Upper lobe of left lung (tissue), 4 donors: Measurements from ENCODE around the gene FRK.

Experiments used
- EP300 ChIP-seq, 4 donors: sonication (generic); formaldehyde crosslinking; IDR thresholded peaks; one replicate each; pipeline ENCODE4 v1.5.1; 2017; ENCODE audit warnings: antibody characterized with exemption in 4 of 4, control low read depth in 2 of 4
- TF ChIP-seq, protein P1 (sequence below), 6 experiments: fragments of 450-650 bp in 4 of 6; fragments of 200-600 bp in 2 of 6; sonication (generic) in 2 of 6; IDR thresholded peaks; one replicate each; pipeline ENCODE4 v1.5.1; 2016 to 2019; ENCODE audit warnings: antibody characterized with exemption in 6 of 6

DNA sequence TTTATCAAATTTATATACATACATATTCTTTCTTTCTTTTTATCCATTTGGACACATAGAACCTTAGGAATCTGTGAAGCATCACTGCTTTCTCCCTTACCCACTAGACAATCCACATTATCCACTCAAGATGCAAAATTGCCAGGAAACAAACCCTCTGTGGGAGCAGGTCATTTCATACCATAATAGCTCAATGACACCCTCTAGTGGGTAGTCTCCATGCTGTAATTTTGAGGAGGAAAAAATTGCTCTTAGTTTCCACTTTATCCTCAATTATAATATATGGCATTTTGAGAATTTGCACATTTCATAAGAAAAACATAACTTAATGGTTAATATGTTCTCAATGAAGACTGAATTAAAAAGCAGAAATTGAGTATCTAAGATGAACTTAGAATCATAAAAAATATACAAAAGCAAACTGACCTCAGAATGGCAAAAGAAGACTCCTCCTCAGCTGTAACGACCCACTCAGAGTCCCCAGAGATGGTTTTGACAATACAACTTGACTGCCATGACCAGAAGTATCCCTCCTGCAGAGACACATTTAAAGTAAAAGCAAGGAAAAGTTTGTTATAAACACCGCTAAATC lies 164.1 kb downstream of the FRK start:
- TF ChIP-seq EP300 (IDR thresholded peaks at IDR 0.05): no peak
- TF ChIP-seq, protein P1, sequence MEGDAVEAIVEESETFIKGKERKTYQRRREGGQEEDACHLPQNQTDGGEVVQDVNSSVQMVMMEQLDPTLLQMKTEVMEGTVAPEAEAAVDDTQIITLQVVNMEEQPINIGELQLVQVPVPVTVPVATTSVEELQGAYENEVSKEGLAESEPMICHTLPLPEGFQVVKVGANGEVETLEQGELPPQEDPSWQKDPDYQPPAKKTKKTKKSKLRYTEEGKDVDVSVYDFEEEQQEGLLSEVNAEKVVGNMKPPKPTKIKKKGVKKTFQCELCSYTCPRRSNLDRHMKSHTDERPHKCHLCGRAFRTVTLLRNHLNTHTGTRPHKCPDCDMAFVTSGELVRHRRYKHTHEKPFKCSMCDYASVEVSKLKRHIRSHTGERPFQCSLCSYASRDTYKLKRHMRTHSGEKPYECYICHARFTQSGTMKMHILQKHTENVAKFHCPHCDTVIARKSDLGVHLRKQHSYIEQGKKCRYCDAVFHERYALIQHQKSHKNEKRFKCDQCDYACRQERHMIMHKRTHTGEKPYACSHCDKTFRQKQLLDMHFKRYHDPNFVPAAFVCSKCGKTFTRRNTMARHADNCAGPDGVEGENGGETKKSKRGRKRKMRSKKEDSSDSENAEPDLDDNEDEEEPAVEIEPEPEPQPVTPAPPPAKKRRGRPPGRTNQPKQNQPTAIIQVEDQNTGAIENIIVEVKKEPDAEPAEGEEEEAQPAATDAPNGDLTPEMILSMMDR (IDR thresholded peaks at IDR 0.05): peak in 4 of 6 experiments; percentile 31 to 54 (median 32)
